T-cell (primary cell): ENCODE measurements around the gene CD37. TPM values are rescaled to one million over a fixed set of nuclear protein-coding genes. Genes with fewer than 3 reads are reported as not detected.
"Not testable (repeated sequence)": the region's sequence is repeated elsewhere in the genome, so short reads cannot be mapped to it uniquely, and the experiment has no call there.

Experiments
- ATAC-seq, 4 experiments: fragments of 200-7000 bp in 3 of 4; fragments of 150-1000 bp in 1 of 4; cut with Tn5 transposase; replicated peaks in 1 of 4; 1 replicate in 3 of 4; 2 replicates in 1 of 4; pipeline ENCODE4 v1.10.0; 2021; ENCODE audit warnings: moderate library complexity in 3 of 4, mild to moderate bottlenecking in 2 of 4, moderate number of reproducible peaks in 1 of 4
- CTCF ChIA-PET, 2 donors: fragments of 300-600 bp; sonication (Branson Sonifier 250); formaldehyde crosslinking; loops; one replicate each; lab custom pipeline; 2022; ENCODE audit warnings: antibody characterized with exemption in 2 of 2; lab: Charles Lee
- POLR2A ChIA-PET, 2 donors: fragments of 300-600 bp; sonication (Branson Sonifier 250); formaldehyde crosslinking; loops; one replicate each; lab custom pipeline; 2022; ENCODE audit warnings: antibody characterized with exemption in 2 of 2; lab: Charles Lee
- DNase-seq, 35 experiments: peaks; one replicate each; pipeline versions ENCODE4 v3.0.0 to v3.0.0-alpha.2; 2013 to 2023
- H3K27ac ChIP-seq: one replicate; pipeline ENCODE4 v1.5.1; 2013; ENCODE audit warnings: low read length
- H3K27me3 ChIP-seq, 2 experiments: replicated peaks in 1 of 2; 1 replicate in 1 of 2; 2 replicates in 1 of 2; pipeline versions ENCODE4 v1.6.1 to v1.7.0; 2013; ENCODE audit warnings: low read length in 1 of 2, mixed read lengths in 1 of 2; ENCODE audit not compliant: control insufficient read depth in 2 of 2, insufficient read depth in 2 of 2; ENCODE audit errors: extremely low read depth in 1 of 2
- H3K36me3 ChIP-seq, 2 donors: 1 replicate in 1 of 2; 2 replicates in 1 of 2; pipeline versions ENCODE4 v1.6.1 to v1.7.0; 2013; ENCODE audit warnings: low read length in 1 of 2; ENCODE audit not compliant: control insufficient read depth in 2 of 2, insufficient read depth in 1 of 2; ENCODE audit errors: extremely low read depth in 1 of 2
- H3K4me1 ChIP-seq, 2 experiments: 1 replicate in 1 of 2; 2 replicates in 1 of 2; pipeline versions ENCODE4 v1.6.1 to v1.7.0; 2013; ENCODE audit warnings: low read length in 2 of 2, mixed read lengths in 1 of 2; ENCODE audit not compliant: insufficient read depth in 2 of 2, control insufficient read depth in 1 of 2; ENCODE audit errors: extremely low read depth in 1 of 2
- H3K4me3 ChIP-seq, 2 donors: 1 replicate in 1 of 2; 2 replicates in 1 of 2; pipeline versions ENCODE4 v1.5.1 to v1.7.0; 2013; ENCODE audit warnings: mild to moderate bottlenecking in 2 of 2, low read length in 1 of 2, moderate library complexity in 1 of 2; ENCODE audit not compliant: control insufficient read depth in 1 of 2; ENCODE audit errors: extremely low read depth in 1 of 2
- H3K9me3 ChIP-seq: 2 replicates; pipeline ENCODE4 v1.7.0; 2013
- H3K27ac Mint-ChIP-seq, 2 donors: one replicate each; pipeline ENCODE4 v1.8.0; 2020 to 2021; ENCODE audit warnings: mild to moderate bottlenecking in 2 of 2, mixed read lengths in 2 of 2
- H3K27me3 Mint-ChIP-seq, 2 donors: one replicate each; pipeline ENCODE4 v1.8.0; 2021 to 2022; ENCODE audit warnings: mixed read lengths in 2 of 2
- H3K36me3 Mint-ChIP-seq: one replicate; pipeline ENCODE4 v1.8.0; 2021; ENCODE audit warnings: mixed read lengths
- H3K4me1 Mint-ChIP-seq, 3 donors: one replicate each; pipeline ENCODE4 v1.8.0; 2020 to 2022; ENCODE audit warnings: mixed read lengths in 3 of 3, mild to moderate bottlenecking in 1 of 3
- H3K4me3 Mint-ChIP-seq, 3 donors: one replicate each; pipeline ENCODE4 v1.8.0; 2020 to 2022; ENCODE audit warnings: mild to moderate bottlenecking in 3 of 3, mixed read lengths in 3 of 3, moderate library complexity in 3 of 3
- H3K9me3 Mint-ChIP-seq, 3 donors: one replicate each; pipeline ENCODE4 v1.8.0; 2020 to 2022; ENCODE audit warnings: mixed read lengths in 3 of 3
- WGBS: methylation state at CpG from one replicate; pipeline ENCODE4 v1.1.5; 2013; ENCODE audit warnings: missing lambda C conversion rate; ENCODE audit not compliant: insufficient coverage; 5-methylcytosine and 5-hydroxymethylcytosine counted together
- total RNA-seq, 35 experiments: library from RNA in 6 of 35; stranded (reverse) in 6 of 35; fragments of 120-200 nt in 1 of 35; gene quantifications; one replicate each; pipeline versions ENCODE4 v1.2.1 to v1.2.4 and lab custom pipeline; 2013 to 2026

CD37 gene
- total RNA-seq, 5 donors from 2014 or later (not counting 1 experiment from before 2014, with no cell fraction given) = 365 to 435 (median 369) TPM

- POLR2A ChIA-PET = no interaction called here
- CTCF ChIA-PET = interaction anchor here in 1 of 2 donors (0.7 kb wide), 1 partner anchor 19 kb away, joined by 3 read pairs; no protein-coding TSS in a partner anchor
Observed at GRCh38 chr19:49326165-49326704, 9.0 kb upstream of the CD37 start.

GRCh38 chr19:49327878-49328544 is 7.2 kb upstream of the CD37 start:
- ChIA-PET POLR2A (no interaction called here), CTCF (interaction anchor here in 1 of 2 donors (0.6 to 1.0 kb wide), 2 partner anchors 102 to 546 kb away, joined by 3 read pairs; no protein-coding TSS in a partner anchor)
- Histone ChIP-seq H3K9me3 (no peaks in the 10 kb centered on the region), H3K4me3 (no peak overlapping the region), H3K27ac (no peak overlapping the region), H3K27me3 (no peaks in the 10 kb centered on the region), H3K36me3 (peaks cover 16 to 19% of the 10 kb centered on the region in 2 donors), H3K4me1 (peaks cover 9 to 20% of the 10 kb centered on the region in 2 experiments)
- peak in 22 of 35 experiments; percentile 8 to 66 (median 34) for DNase-seq
- peaks cover 42 to 59% (median 46%) of the 10 kb centered on the region in 3 donors for H3K4me1 Mint-ChIP-seq
- H3K27ac Mint-ChIP-seq = peak overlapping the region in 1 of 2 donors; percentile 58
- 0% methylated on average over 1 of the region's 2 CpGs for WGBS
- no peaks in the 10 kb centered on the region for H3K27me3 Mint-ChIP-seq
- H3K36me3 Mint-ChIP-seq = peaks cover 30% of the 10 kb centered on the region
- ATAC-seq = peak in 3 of 4 experiments; percentile 46 to 56 (median 49)
- H3K4me3 Mint-ChIP-seq = no peak overlapping the region
- H3K9me3 Mint-ChIP-seq = no peaks in the 10 kb centered on the region

More at GRCh38 chr19:49326165-49326704, 9.0 kb upstream of the CD37 start:
- WGBS = no CpG with 5 or more reads among the region's 3 CpGs
- Histone ChIP-seq H3K9me3 (no peaks in the 10 kb centered on the region), H3K4me1 (peaks cover 3 to 4% of the 10 kb centered on the region in 2 experiments), H3K27ac (no peak overlapping the region), H3K27me3 (no peaks in the 10 kb centered on the region), H3K36me3 (peaks cover 12 to 19% of the 10 kb centered on the region in 2 donors), H3K4me3 (no peak overlapping the region)
- peaks cover 26 to 41% (median 29%) of the 10 kb centered on the region in 3 donors for H3K4me1 Mint-ChIP-seq
- ATAC-seq (no peak), DNase-seq (no peak)
- no peaks in the 10 kb centered on the region for H3K27me3 Mint-ChIP-seq
- H3K36me3 Mint-ChIP-seq = peaks cover 32% of the 10 kb centered on the region
- H3K27ac Mint-ChIP-seq = no peak overlapping the region
- H3K9me3 Mint-ChIP-seq = no peaks in the 10 kb centered on the region
- H3K4me3 Mint-ChIP-seq = no peak overlapping the region

GRCh38 chr19:49328741-49329140 is 6.5 kb upstream of the CD37 start:
- Histone ChIP-seq H3K4me1 (peaks cover 15 to 27% of the 10 kb centered on the region in 2 experiments), H3K27me3 (no peaks in the 10 kb centered on the region), H3K27ac (no peak overlapping the region), H3K36me3 (peaks cover 16 to 19% of the 10 kb centered on the region in 2 donors), H3K4me3 (no peak overlapping the region), H3K9me3 (no peaks in the 10 kb centered on the region)
- DNase-seq = no peak
- ATAC-seq = no peak
- peak overlapping the region in 1 of 2 donors; percentile 58 for H3K27ac Mint-ChIP-seq
- CTCF ChIA-PET = no interaction called here
- no peaks in the 10 kb centered on the region for H3K27me3 Mint-ChIP-seq
- H3K36me3 Mint-ChIP-seq = peaks cover 27% of the 10 kb centered on the region
- no peak overlapping the region for H3K4me3 Mint-ChIP-seq
- peaks cover 49 to 64% (median 54%) of the 10 kb centered on the region in 3 donors for H3K4me1 Mint-ChIP-seq
- POLR2A ChIA-PET = no interaction called here
- WGBS = 100% methylated on average over 1 of the region's 2 CpGs
- H3K9me3 Mint-ChIP-seq = no peaks in the 10 kb centered on the region

- H3K9me3 Mint-ChIP-seq, POLR2A ChIA-PET, H3K9me3 ChIP-seq, ATAC-seq, H3K27me3 Mint-ChIP-seq, H3K27me3 ChIP-seq, DNase-seq, CTCF ChIA-PET, H3K4me3 ChIP-seq: not testable (repeated sequence)
- peak overlapping the region; percentile 35 for H3K27ac ChIP-seq
- 100% methylated on average over 1 of the region's 4 CpGs for WGBS
- peaks cover 27 to 48% of the 10 kb centered on the region in 2 experiments for H3K4me1 ChIP-seq
- peaks cover 26% of the 10 kb centered on the region for H3K36me3 Mint-ChIP-seq
- peaks cover 71 to 82% (median 73%) of the 10 kb centered on the region in 3 donors for H3K4me1 Mint-ChIP-seq
- peak overlapping the region in 2 of 3 donors; percentile 6 to 96 for H3K4me3 Mint-ChIP-seq
- peak overlapping the region; percentile 97 to 99 for H3K27ac Mint-ChIP-seq
- H3K36me3 ChIP-seq = peaks cover 4 to 19% of the 10 kb centered on the region in 2 donors
Observed at GRCh38 chr19:49331187-49331586, 4.0 kb upstream of the CD37 start.

- H3K27ac ChIP-seq = peak overlapping the region; percentile 35
- H3K36me3 ChIP-seq = peaks cover 4 to 19% of the 10 kb centered on the region in 2 donors
- H3K27me3 Mint-ChIP-seq = no peaks in the 10 kb centered on the region
- peaks cover 29 to 53% of the 10 kb centered on the region in 2 experiments for H3K4me1 ChIP-seq
- H3K9me3 ChIP-seq = no peaks in the 10 kb centered on the region
- H3K4me3 Mint-ChIP-seq = peak overlapping the region; percentile 6 to 96 (median 34)
- DNase-seq = peak; percentile 19 to 83 (median 60)
- ChIA-PET CTCF (interaction anchor here in 1 of 2 donors (0.6 kb wide), 1 partner anchor 37 kb away, joined by 3 read pairs; no protein-coding TSS in a partner anchor), POLR2A (no interaction called here)
- ATAC-seq = peak; percentile 56 to 73 (median 58)
- peak overlapping the region; percentile 97 to 99 for H3K27ac Mint-ChIP-seq
- H3K4me3 ChIP-seq = no peak overlapping the region
- WGBS = no CpG with 5 or more reads among the region's 2 CpGs
- H3K36me3 Mint-ChIP-seq = peaks cover 29% of the 10 kb centered on the region
- H3K9me3 Mint-ChIP-seq = no peaks in the 10 kb centered on the region
- peaks cover 73 to 84% (median 78%) of the 10 kb centered on the region in 3 donors for H3K4me1 Mint-ChIP-seq
- no peaks in the 10 kb centered on the region for H3K27me3 ChIP-seq
Observed at GRCh38 chr19:49331616-49332055, 3.6 kb upstream of the CD37 start.

DNA sequence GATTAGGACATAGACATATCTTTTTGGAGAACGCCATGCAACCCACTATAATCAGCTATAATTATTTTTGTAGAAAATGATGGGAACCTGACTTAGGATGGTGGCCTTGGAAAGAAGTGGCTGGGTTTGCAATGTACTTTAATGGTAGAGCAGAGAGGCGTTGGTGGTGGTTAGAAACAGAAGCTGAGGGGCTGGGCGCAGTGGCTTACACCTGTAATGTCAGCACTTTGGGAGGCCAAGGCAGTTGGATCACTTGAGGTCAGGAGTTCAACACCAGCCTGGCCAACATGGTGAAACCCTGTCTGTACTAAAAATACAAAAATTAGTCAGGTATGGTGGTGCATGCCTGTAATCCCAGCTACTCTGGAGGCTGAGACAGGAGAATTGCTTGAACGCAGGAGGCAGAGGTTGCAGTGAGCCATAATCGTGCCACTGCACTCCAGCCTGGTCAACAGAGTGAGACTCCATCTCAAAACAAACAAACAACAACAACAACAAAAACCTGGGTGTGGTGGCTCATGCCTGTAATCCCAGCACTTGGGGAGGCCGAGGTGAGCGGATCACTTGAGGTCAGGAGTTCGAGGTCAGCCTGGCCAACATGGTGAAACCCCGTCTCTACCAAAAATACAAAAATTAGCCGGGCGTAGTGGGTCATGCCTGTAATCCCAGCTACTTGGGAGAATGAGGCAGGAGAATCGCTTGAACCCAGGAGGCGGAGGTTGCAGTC is 2.4 kb upstream of the CD37 start:
- CTCF ChIA-PET = interaction anchor here in 1 of 2 donors (0.6 kb wide), 1 partner anchor 1126 kb away, joined by 4 read pairs; no protein-coding TSS in a partner anchor

More for the DNA sequence above, 2.4 kb upstream of the CD37 start:
- H3K9me3 ChIP-seq, H3K27me3 ChIP-seq, POLR2A ChIA-PET, H3K27me3 Mint-ChIP-seq, DNase-seq, ATAC-seq, H3K4me3 ChIP-seq, H3K9me3 Mint-ChIP-seq: not testable (repeated sequence)
- WGBS = 96% methylated on average over 6 of the region's 13 CpGs
- Histone ChIP-seq H3K36me3 (peaks cover 4 to 31% of the 10 kb centered on the region in 2 donors), H3K27ac (peak overlapping the region; percentile 90), H3K4me1 (peaks cover 40 to 65% of the 10 kb centered on the region in 2 experiments)
- Mint-ChIP-seq H3K36me3 (peaks cover 32% of the 10 kb centered on the region), H3K27ac (peak overlapping the region; percentile 97 to 99), H3K4me3 (peak overlapping the region in 2 of 3 donors; percentile 82 to 96), H3K4me1 (peaks cover 77 to 88% (median 83%) of the 10 kb centered on the region in 3 donors)
